ENCODE data around the gene CIRBP. TPM values are rescaled to one million over a fixed set of nuclear protein-coding genes. Genes with fewer than 3 reads are reported as not detected.

CIRBP gene
- total RNA-seq, 1 donor from 2014 or later: 341 TPM

DNA sequence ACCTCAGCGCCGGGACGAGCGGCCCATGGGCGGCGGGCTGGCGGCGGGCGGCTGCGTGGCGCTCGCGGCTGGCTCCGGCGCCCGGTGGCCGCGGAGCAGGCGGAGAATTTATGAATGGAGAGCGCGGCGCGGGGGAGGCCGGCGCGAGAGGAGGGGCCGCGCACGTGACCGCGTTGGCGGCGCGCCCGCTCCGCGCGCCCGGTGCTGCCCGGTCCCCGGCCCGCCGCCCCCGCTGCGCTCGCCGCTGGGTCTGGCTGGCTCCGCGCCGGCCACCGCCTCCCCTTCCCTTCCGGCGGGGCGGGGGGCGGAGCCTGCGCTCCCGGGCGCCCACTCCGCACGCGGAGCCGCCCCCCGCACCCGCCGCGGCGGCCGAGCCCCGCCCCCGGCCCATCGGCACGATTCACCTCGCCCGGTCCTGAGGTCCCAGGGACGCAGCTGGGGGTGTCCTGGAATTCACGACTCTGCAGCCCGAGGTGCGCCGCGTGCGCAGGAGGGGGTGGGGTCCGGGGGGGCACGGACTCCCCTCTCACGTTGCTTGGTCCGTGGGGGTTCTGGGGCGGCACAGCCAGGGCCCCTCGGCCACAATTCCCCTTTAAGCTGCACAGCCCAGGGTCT lies 31.3 kb upstream of the CIRBP start, which contains the start of gene CBARP:
CBARP (minus strand) TSS at position 252 of the 615 bp plus-strand sequence. CDS start 1,905 bp downstream, outside the sequence.
- DNase-seq: peak; percentile 74
- TF ChIP-seq, protein P1, sequence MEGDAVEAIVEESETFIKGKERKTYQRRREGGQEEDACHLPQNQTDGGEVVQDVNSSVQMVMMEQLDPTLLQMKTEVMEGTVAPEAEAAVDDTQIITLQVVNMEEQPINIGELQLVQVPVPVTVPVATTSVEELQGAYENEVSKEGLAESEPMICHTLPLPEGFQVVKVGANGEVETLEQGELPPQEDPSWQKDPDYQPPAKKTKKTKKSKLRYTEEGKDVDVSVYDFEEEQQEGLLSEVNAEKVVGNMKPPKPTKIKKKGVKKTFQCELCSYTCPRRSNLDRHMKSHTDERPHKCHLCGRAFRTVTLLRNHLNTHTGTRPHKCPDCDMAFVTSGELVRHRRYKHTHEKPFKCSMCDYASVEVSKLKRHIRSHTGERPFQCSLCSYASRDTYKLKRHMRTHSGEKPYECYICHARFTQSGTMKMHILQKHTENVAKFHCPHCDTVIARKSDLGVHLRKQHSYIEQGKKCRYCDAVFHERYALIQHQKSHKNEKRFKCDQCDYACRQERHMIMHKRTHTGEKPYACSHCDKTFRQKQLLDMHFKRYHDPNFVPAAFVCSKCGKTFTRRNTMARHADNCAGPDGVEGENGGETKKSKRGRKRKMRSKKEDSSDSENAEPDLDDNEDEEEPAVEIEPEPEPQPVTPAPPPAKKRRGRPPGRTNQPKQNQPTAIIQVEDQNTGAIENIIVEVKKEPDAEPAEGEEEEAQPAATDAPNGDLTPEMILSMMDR (IDR thresholded peaks at IDR 0.05; ENCODE audit: partially characterized antibody, unreplicated experiment): no peak
- peaks cover 17% of the 10 kb centered on the region for H3K27me3 Mint-ChIP-seq (ENCODE audit: unreplicated experiment)
- H3K36me3 Mint-ChIP-seq (ENCODE audit: unreplicated experiment): no peaks in the 10 kb centered on the region
- H3K4me1 Mint-ChIP-seq (ENCODE audit: low read depth, unreplicated experiment): peaks cover 2% of the 10 kb centered on the region
- peak within 1 kb of the TSS; percentile 75 for H3K4me3 Mint-ChIP-seq (ENCODE audit: unreplicated experiment)
- peak within 1 kb of the TSS; percentile 48 for H3K27ac Mint-ChIP-seq (ENCODE audit: unreplicated experiment)
- H3K9me3 Mint-ChIP-seq (ENCODE audit: unreplicated experiment): peaks cover 14% of the 10 kb centered on the region

DNA sequence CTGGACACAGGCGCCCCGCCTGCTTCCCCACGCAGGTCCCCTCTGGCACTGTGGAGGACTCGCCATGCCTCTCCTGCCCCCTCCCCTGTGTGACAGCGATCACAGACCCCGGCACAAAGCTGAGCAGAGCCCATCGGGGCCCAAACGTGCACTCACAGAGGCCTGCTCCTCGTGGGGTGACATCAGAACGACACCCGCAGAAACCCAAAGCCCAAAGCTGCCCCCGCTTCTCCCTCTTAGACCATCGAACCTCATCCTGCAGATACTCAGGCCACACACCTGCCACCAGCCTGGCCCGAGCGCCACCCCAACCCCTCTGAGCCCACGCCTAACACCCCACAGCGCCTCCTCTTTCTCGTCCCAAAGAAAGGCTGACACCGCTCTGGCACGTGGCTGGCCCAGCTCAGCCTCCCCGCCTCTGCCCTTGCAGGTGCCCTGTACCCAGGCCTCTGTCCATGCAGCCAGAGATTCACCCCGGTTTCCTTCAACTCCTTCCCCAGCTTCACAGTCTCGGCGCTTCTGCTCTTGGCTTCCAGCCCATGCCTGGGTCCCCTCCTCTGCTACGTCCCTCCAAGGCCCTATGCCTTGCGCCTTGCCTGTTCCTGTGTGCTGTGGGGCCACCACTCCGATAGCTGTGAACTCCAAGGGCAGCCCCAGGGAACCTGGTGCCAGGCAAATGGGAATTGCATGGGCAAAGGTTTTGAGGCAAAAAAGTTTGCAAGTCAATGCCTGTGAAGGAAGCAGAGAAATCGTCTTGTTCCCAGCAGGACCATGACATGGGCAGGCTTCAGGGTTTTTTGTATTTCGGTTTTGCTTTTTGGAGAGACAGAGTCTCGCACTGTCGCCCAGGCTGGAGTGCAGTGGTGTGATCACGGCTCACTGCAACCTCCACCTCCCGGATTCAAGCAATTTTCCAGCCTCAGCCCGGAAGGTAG lies 30.5 kb upstream of the CIRBP start:
- no peaks in the 10 kb centered on the region for H3K36me3 Mint-ChIP-seq (ENCODE audit: unreplicated experiment)
- peaks cover 14% of the 10 kb centered on the region for H3K9me3 Mint-ChIP-seq (ENCODE audit: unreplicated experiment)

DNA sequence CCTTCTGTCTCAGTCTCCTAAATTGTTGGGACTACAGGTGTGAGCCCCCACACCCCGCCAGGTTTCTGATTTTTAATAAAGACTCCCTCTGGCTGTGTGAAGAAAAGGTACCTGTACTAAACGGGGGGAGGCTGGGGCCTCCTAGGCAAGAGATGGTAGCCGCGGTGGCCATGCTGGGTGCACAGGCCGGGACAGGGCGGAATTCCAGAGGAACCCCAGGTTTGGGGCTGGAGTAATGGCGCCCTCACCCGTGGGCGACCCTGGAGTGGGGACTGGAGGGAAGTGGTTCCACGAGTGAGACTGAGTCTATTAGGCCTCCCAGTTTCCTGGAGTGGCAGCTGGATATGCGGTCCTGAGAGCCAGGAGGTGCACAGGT lies 29.7 kb upstream of the CIRBP start:
- DNase-seq: no peak
- H3K4me1 Mint-ChIP-seq (ENCODE audit: low read depth, unreplicated experiment): peaks cover 2% of the 10 kb centered on the region
- peaks cover 17% of the 10 kb centered on the region for H3K27me3 Mint-ChIP-seq (ENCODE audit: unreplicated experiment)
- peak overlapping the region; percentile 72 for H3K27ac Mint-ChIP-seq (ENCODE audit: unreplicated experiment)
- H3K36me3 Mint-ChIP-seq (ENCODE audit: unreplicated experiment): no peaks in the 10 kb centered on the region
- peaks cover 14% of the 10 kb centered on the region for H3K9me3 Mint-ChIP-seq (ENCODE audit: unreplicated experiment)
- TF ChIP-seq, protein P1 (IDR thresholded peaks at IDR 0.05; ENCODE audit: partially characterized antibody, unreplicated experiment): no peak
- H3K4me3 Mint-ChIP-seq (ENCODE audit: unreplicated experiment): peak overlapping the region; percentile 75

More for the DNA sequence above, 30.5 kb upstream of the CIRBP start:
- Mint-ChIP-seq H3K27ac (ENCODE audit: unreplicated experiment) (peak overlapping the region; percentile 72), H3K27me3 (ENCODE audit: unreplicated experiment) (peaks cover 17% of the 10 kb centered on the region), H3K4me3 (ENCODE audit: unreplicated experiment) (peak overlapping the region; percentile 75), H3K4me1 (ENCODE audit: low read depth, unreplicated experiment) (peaks cover 2% of the 10 kb centered on the region)
- TF ChIP-seq, protein P1 (IDR thresholded peaks at IDR 0.05; ENCODE audit: partially characterized antibody, unreplicated experiment): no peak
- no peak for DNase-seq

DNA sequence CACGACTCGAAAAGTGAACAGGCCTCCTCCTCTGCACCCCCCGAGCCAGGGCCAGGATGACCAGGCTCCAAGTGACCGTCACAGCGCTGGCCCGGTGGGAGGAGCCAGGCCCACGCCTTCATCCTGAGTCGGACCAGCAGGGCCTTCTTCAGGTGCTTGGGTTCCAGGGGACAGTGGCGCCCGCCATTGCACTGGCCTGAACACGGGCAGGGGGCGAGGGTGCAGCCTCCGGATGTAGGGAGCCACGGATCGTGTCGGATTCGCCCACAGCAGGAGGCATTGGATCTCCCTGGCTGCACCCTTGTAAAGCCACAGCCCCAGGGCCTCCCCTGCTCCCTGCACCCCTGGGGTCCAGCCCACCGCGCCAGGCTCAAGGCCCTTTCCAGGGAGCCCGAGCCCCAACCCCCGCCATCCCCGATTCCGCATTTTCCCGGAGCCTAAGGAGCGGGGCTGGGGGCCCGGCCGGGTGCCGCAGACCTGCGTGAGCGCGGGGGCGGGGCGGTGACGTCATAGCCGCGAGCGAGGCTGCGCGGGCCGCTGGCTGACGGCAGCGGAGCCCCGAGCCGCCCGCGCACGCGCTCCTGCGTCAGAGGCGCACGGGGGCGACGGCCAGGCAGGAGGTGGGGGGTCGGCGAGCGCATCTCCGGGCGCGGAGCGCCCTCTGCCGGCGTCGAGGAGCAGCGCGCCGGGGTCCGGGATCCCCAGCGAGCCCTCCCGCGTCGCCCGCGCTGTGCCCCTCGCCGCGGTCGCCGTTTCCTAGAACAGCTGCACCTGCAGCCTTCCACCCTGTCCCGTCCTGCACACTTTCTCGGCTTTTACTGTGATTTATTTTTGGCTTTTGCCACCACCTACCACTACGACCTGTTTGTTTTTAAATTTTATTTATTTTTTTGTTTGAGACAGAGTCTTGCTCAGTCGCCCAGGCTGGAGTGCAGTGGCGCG lies 29.1 kb upstream of the CIRBP start:
- H3K9me3 Mint-ChIP-seq (ENCODE audit: unreplicated experiment): peaks cover 14% of the 10 kb centered on the region
- peak; percentile 95 for DNase-seq
- H3K36me3 Mint-ChIP-seq (ENCODE audit: unreplicated experiment): no peaks in the 10 kb centered on the region
- peak overlapping the region; percentile 80 for H3K27ac Mint-ChIP-seq (ENCODE audit: unreplicated experiment)
- H3K4me1 Mint-ChIP-seq (ENCODE audit: low read depth, unreplicated experiment): peaks cover 4% of the 10 kb centered on the region
- H3K27me3 Mint-ChIP-seq (ENCODE audit: unreplicated experiment): peaks cover 17% of the 10 kb centered on the region
- TF ChIP-seq, protein P1 (IDR thresholded peaks at IDR 0.05; ENCODE audit: partially characterized antibody, unreplicated experiment): peak; percentile 92
- H3K4me3 Mint-ChIP-seq (ENCODE audit: unreplicated experiment): peak overlapping the region; percentile 80

Data from glutamatergic neuron (in vitro differentiated cells).